Measurements from ENCODE around the gene OBSL1.
A peak's percentile ranks its signal among the peaks of the same experiment; 100 is the strongest.

OBSL1 gene

DNA sequence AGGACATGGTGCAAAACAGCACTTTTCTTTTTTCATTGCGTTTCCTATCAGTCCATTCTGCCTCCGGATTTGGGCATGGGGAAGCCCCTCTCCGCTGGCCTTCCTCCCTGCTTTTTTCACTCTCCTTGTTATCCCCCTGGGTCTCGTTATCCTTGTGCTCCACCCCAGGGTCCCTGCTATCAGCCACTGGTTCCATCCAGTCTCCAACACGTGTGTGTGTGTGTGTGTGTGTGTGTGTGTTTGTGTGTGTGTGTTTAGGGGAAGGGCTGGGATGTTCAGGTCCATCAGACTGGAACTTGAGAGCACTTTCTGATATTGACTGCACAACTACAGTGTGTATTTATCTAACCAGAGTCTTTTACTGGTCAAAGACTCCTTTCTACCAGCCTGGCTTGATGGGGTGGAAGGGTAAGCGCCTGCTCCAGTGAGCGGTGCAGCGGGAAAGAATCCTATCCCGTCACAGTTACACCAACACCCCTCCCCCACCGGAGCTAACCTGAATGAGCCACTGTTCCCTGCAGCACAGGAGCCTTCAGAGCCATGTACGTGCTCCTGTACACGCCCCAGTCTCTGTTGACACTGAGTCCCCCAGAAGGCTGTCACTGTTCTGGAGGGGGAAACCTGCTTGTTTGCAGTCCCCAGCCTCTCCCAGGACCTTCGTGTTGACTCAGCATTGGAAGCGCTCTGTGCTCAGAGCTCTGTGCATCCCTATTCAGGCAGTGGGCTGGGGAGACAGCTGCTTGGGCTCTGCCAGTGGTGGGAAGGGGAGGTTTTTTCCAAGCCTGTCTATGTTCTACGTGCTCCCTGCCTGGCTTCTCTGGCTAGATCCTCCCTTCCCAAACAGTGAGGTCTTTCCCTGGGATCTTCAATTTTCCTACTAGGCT, 5.4 kb upstream of the OBSL1 start:
- no peaks in the 10 kb centered on the region for H3K36me3 ChIP-seq (replicated peaks)
- no peak for DNase-seq
- H3K4me3 ChIP-seq (ENCODE audit: low read depth, low read length): no peak overlapping the region
- no peaks in the 10 kb centered on the region for H3K27me3 ChIP-seq (replicated peaks)
- no peak overlapping the region for H3K27ac ChIP-seq
- in situ Hi-C loops (cut with HindIII; ENCODE audit: low pct_ligation_motif_present, low sequenced_read_pairs): no loop called here
- TF ChIP-seq, protein P1, sequence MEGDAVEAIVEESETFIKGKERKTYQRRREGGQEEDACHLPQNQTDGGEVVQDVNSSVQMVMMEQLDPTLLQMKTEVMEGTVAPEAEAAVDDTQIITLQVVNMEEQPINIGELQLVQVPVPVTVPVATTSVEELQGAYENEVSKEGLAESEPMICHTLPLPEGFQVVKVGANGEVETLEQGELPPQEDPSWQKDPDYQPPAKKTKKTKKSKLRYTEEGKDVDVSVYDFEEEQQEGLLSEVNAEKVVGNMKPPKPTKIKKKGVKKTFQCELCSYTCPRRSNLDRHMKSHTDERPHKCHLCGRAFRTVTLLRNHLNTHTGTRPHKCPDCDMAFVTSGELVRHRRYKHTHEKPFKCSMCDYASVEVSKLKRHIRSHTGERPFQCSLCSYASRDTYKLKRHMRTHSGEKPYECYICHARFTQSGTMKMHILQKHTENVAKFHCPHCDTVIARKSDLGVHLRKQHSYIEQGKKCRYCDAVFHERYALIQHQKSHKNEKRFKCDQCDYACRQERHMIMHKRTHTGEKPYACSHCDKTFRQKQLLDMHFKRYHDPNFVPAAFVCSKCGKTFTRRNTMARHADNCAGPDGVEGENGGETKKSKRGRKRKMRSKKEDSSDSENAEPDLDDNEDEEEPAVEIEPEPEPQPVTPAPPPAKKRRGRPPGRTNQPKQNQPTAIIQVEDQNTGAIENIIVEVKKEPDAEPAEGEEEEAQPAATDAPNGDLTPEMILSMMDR (IDR thresholded peaks at IDR 0.05; ENCODE audit: low read depth, low read length, missing control alignments): no peak

DNA sequence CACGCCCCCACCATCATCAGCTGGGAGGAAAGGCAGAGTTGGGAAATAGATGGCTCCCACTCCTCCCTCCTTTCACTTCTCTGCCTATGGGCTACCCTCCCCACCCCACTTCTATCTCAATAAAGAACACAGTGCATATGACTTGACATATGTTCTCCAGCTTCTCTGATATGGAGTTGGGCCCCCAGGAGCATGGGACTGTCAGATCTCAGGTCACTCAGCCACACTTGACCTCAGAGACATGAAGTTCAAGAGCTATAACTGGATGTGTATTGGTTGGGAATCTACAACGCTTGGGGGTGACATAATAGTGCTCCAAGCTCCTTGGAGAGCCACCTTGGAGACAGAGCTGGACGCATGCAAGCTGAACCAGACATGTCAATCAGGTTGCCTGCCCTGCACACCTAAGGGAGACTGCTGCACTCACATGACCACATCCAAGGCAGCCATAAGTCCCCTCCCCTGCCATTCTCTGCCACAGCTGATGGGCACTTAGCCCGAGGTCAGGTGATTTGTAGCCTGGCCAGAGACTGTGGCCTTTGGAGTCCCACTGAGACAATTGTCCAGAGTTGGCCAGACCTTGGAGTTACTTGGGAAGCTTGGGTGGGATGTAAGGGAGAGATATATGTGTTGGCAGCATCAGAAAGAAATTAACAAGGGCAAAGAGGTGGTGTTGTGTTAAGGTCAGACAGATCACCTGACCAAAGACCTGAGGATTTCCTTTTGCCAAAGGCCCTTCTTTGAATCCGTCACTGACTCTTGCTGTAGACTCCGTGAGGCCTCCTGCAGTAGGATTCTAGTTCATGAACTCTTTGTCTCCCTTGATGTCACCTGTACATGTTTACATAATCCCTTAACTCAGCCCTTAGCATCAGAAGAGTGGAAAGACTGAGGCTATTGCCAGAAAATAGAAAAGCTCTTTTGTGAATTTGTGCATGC, 4.5 kb upstream of the OBSL1 start:
- in situ Hi-C loops (cut with HindIII; ENCODE audit: low pct_ligation_motif_present, low sequenced_read_pairs): no loop called here
- no peak for DNase-seq
- Histone ChIP-seq H3K27ac (no peak overlapping the region), H3K27me3 (replicated peaks) (no peaks in the 10 kb centered on the region), H3K36me3 (replicated peaks) (no peaks in the 10 kb centered on the region), H3K4me3 (ENCODE audit: low read depth, low read length) (no peak overlapping the region)
- TF ChIP-seq, protein P1 (IDR thresholded peaks at IDR 0.05; ENCODE audit: low read depth, low read length, missing control alignments): no peak

DNA sequence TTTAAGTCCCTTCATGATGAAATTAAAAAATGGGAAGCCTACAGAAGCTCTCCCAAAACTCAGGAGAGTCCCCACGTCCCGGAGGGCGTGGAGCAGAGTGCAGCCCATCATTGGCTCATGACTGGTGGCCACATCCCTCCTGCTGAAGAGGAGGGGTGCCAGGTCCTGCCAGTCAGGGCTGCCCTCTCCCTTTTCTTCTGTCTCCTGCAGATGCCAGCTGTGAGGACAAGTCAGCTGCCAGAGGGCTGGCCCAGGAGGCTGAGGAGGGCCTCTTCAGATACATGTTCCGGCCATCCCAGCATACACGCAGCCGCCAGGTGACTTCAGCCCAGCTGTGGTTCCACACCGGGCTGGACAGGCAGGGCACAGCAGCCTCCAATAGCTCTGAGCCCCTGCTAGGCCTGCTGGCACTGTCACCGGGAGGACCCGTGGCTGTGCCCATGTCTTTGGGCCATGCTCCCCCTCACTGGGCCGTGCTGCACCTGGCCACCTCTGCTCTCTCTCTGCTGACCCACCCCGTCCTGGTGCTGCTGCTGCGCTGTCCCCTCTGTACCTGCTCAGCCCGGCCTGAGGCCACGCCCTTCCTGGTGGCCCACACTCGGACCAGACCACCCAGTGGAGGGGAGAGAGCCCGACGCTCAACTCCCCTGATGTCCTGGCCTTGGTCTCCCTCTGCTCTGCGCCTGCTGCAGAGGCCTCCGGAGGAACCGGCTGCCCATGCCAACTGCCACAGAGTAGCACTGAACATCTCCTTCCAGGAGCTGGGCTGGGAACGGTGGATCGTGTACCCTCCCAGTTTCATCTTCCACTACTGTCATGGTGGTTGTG, 3.4 kb upstream of the OBSL1 start:
- TF ChIP-seq, protein P1 (IDR thresholded peaks at IDR 0.05; ENCODE audit: low read depth, low read length, missing control alignments): no peak
- no peaks in the 10 kb centered on the region for H3K27me3 ChIP-seq (replicated peaks)
- DNase-seq: no peak
- no peaks in the 10 kb centered on the region for H3K36me3 ChIP-seq (replicated peaks)
- in situ Hi-C loops (cut with HindIII; ENCODE audit: low pct_ligation_motif_present, low sequenced_read_pairs): no loop called here
- H3K27ac ChIP-seq: no peak overlapping the region
- no peak overlapping the region for H3K4me3 ChIP-seq (ENCODE audit: low read depth, low read length)

DNA sequence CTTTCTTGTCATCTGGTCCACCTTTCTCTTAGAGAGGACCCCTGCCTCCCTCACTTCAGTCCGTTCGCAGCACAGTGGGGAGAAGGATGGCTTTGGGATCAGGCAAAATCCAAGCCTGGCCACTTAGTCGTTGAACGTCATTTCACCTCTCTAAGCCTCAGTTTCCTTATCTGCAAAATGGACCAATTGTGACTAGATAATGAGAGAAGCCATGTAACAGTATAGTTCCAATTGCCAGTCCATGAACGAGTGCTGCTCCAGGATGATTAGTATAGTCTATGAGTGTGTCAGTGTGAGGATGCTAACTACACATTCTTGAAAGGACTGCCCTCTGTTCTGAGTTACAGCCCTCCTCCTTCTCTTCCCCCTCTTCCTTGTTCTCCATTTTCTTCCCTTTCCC, 1.8 kb upstream of the OBSL1 start:
- no peak for DNase-seq
- no peak overlapping the region for H3K4me3 ChIP-seq (ENCODE audit: low read depth, low read length)
- no peaks in the 10 kb centered on the region for H3K27me3 ChIP-seq (replicated peaks)
- in situ Hi-C loops (cut with HindIII; ENCODE audit: low pct_ligation_motif_present, low sequenced_read_pairs): no loop called here
- no peaks in the 10 kb centered on the region for H3K36me3 ChIP-seq (replicated peaks)
- H3K27ac ChIP-seq: no peak overlapping the region
- TF ChIP-seq, protein P1 (IDR thresholded peaks at IDR 0.05; ENCODE audit: low read depth, low read length, missing control alignments): no peak

DNA sequence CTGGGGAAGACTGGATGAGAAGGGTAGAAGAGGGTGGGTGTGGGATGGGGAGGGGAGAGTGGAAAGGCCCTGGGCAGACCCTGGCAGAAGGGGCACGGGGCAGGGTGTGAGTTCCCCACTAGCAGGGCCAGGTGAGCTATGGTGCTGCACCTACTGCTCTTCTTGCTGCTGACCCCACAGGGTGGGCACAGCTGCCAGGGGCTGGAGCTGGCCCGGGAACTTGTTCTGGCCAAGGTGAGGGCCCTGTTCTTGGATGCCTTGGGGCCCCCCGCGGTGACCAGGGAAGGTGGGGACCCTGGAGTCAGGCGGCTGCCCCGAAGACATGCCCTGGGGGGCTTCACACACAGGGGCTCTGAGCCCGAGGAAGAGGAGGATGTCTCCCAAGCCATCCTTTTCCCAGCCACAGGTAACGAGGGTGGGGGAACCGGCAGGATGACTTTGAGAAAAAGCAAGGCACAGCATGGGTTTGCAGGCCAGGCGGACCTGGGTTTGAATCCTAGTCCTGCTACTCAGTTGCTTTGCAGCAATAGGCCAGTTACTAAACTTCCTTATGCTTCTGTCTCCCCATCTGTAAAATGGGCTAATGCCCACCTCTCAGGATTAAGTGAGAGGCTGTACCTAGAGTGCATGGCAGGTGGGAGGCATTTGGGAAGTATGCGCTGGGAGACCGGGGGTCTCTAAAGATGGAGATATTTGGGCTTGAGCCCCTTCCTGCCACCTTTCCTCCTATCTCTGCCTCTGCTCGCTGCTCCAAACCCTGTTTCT, 1.1 kb upstream of the OBSL1 start, which contains the start of gene INHA:
INHA (plus strand) TSS at position 74 of the 765 bp plus-strand sequence; CDS start at position 139, 65 bp downstream.
- peak within 1 kb of the TSS; percentile 66 for H3K4me3 ChIP-seq (ENCODE audit: low read depth, low read length)
- H3K36me3 ChIP-seq (replicated peaks): no peaks in the 10 kb centered on the region
- in situ Hi-C loops (cut with HindIII; ENCODE audit: low pct_ligation_motif_present, low sequenced_read_pairs): no loop called here
- no peaks in the 10 kb centered on the region for H3K27me3 ChIP-seq (replicated peaks)
- H3K27ac ChIP-seq: no peak within 1 kb of the TSS
- TF ChIP-seq, protein P1 (IDR thresholded peaks at IDR 0.05; ENCODE audit: low read depth, low read length, missing control alignments): no peak
- DNase-seq: no peak

All from brain microvascular endothelial cell (primary cell).